Tibial nerve (tissue), 3 donors: ENCODE measurements around the gene PPP6C.

Experiments
- POLR2A ChIP-seq, 2 donors: fragments of 450-650 bp; IDR thresholded peaks; one replicate each; pipeline ENCODE4 v1.6.1; 2017; ENCODE audit warnings: antibody characterized with exemption in 2 of 2, mild to moderate bottlenecking in 2 of 2, moderate library complexity in 2 of 2
- TF ChIP-seq, protein P1 (sequence below), 5 experiments: fragments of 200-600 bp in 3 of 5; fragments of 450-650 bp in 2 of 5; sonication (generic) in 3 of 5; IDR thresholded peaks; one replicate each; pipeline ENCODE4 v1.5.1; 2016 to 2019; ENCODE audit warnings: antibody characterized with exemption in 5 of 5, mild to moderate bottlenecking in 3 of 5, moderate library complexity in 2 of 5

DNA sequence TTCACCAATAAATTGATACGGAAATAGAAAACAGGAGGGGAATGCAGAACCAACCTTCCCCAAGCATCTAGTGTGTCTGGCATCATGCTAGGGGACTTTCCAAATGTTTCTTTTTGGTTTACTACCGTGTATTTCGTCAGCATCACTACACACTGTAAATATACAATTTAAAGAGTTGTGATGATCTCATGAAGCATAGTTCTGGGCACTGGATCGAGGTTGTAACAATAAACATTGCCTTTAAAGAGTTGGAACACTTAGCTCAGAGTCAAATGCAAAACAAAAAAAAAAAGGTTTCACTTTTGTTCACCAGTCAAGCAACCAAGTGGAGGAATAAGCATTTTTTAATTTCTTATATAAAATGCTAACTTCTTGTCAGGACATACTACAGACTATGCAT, 43.4 kb downstream of the PPP6C start:
- TF ChIP-seq, protein P1, sequence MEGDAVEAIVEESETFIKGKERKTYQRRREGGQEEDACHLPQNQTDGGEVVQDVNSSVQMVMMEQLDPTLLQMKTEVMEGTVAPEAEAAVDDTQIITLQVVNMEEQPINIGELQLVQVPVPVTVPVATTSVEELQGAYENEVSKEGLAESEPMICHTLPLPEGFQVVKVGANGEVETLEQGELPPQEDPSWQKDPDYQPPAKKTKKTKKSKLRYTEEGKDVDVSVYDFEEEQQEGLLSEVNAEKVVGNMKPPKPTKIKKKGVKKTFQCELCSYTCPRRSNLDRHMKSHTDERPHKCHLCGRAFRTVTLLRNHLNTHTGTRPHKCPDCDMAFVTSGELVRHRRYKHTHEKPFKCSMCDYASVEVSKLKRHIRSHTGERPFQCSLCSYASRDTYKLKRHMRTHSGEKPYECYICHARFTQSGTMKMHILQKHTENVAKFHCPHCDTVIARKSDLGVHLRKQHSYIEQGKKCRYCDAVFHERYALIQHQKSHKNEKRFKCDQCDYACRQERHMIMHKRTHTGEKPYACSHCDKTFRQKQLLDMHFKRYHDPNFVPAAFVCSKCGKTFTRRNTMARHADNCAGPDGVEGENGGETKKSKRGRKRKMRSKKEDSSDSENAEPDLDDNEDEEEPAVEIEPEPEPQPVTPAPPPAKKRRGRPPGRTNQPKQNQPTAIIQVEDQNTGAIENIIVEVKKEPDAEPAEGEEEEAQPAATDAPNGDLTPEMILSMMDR (IDR thresholded peaks at IDR 0.05): no peak
- no peak for TF ChIP-seq POLR2A (IDR thresholded peaks at IDR 0.05)
